NB4 (cell line): ENCODE data around the gene HTT.

Experiments used
- POLR2A ChIP-seq: IDR thresholded peaks from 2 replicates; pipeline ENCODE4 v1.6.1; 2011; ENCODE audit warnings: mild to moderate bottlenecking; ENCODE audit not compliant: insufficient read length; ENCODE audit errors: extremely low read depth
- TF ChIP-seq, protein P1 (sequence below): IDR thresholded peaks from one replicate; pipeline ENCODE4 v1.5.1; 2012; ENCODE audit warnings: low read depth, low read length
- TF ChIP-seq, protein P2 (sequence below): IDR thresholded peaks from 2 replicates; pipeline ENCODE4 v1.6.1; 2011; ENCODE audit warnings: low read depth, low read length

GRCh38 chr4:3243136-3243780 is 168.8 kb downstream of the HTT start:
- TF ChIP-seq, protein P1, sequence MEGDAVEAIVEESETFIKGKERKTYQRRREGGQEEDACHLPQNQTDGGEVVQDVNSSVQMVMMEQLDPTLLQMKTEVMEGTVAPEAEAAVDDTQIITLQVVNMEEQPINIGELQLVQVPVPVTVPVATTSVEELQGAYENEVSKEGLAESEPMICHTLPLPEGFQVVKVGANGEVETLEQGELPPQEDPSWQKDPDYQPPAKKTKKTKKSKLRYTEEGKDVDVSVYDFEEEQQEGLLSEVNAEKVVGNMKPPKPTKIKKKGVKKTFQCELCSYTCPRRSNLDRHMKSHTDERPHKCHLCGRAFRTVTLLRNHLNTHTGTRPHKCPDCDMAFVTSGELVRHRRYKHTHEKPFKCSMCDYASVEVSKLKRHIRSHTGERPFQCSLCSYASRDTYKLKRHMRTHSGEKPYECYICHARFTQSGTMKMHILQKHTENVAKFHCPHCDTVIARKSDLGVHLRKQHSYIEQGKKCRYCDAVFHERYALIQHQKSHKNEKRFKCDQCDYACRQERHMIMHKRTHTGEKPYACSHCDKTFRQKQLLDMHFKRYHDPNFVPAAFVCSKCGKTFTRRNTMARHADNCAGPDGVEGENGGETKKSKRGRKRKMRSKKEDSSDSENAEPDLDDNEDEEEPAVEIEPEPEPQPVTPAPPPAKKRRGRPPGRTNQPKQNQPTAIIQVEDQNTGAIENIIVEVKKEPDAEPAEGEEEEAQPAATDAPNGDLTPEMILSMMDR: no peak
- TF ChIP-seq POLR2A: no peak
- TF ChIP-seq, protein P2, sequence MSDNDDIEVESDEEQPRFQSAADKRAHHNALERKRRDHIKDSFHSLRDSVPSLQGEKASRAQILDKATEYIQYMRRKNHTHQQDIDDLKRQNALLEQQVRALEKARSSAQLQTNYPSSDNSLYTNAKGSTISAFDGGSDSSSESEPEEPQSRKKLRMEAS: no peak
